CD14-positive monocyte (primary cell): ENCODE results near the gene RALGAPA2. TPM values are rescaled to one million over a fixed set of nuclear protein-coding genes. Genes with fewer than 3 reads are reported as not detected.
A peak's percentile ranks its signal among the peaks of the same experiment; 100 is the strongest.

Source experiments
- DNase-seq, 3 donors: peaks; one replicate each; pipeline ENCODE4 v3.0.0-alpha.2; 2011 to 2022
- H2AFZ ChIP-seq: 2 replicates; pipeline ENCODE4 v1.6.0; 2012; ENCODE audit warnings: mild to moderate bottlenecking, low read depth, low read length, inconsistent platforms; ENCODE audit not compliant: insufficient read depth, poor library complexity, severe bottlenecking
- H3K27ac ChIP-seq, 2 donors: 1 replicate in 1 of 2; 2 replicates in 1 of 2; pipeline ENCODE4 v1.5.1; 2012 to 2013; ENCODE audit warnings: low read length in 2 of 2, control low read depth in 1 of 2, inconsistent platforms in 1 of 2, low read depth in 1 of 2, mild to moderate bottlenecking in 1 of 2
- H3K27me3 ChIP-seq, 2 donors: one replicate each; pipeline versions ENCODE4 v1.6.0 to v1.6.1; 2011 to 2013; ENCODE audit warnings: low read length in 2 of 2; ENCODE audit not compliant: control insufficient read depth in 2 of 2, insufficient read depth in 2 of 2
- H3K36me3 ChIP-seq, 2 donors: replicated peaks in 1 of 2; 1 replicate in 1 of 2; 2 replicates in 1 of 2; pipeline versions ENCODE4 v1.5.1 to v1.6.1; 2012 to 2013; ENCODE audit warnings: low read length in 2 of 2, control low read depth in 1 of 2, inconsistent platforms in 1 of 2, mild to moderate bottlenecking in 1 of 2; ENCODE audit not compliant: insufficient read depth in 2 of 2, control insufficient read depth in 1 of 2
- H3K4me1 ChIP-seq, 2 donors: 1 replicate in 1 of 2; 2 replicates in 1 of 2; pipeline versions ENCODE4 v1.5.1 to v1.6.1; 2012 to 2013; ENCODE audit warnings: low read length in 2 of 2, control low read depth in 1 of 2, inconsistent platforms in 1 of 2, mild to moderate bottlenecking in 1 of 2, moderate library complexity in 1 of 2; ENCODE audit not compliant: insufficient read depth in 2 of 2, control insufficient read depth in 1 of 2
- H3K4me2 ChIP-seq: replicated peaks from 2 replicates; pipeline ENCODE3; 2012; ENCODE audit warnings: low read length, moderate library complexity, mild to moderate bottlenecking; ENCODE audit not compliant: poor library complexity, severe bottlenecking; ENCODE audit errors: extremely low read depth
- H3K4me3 ChIP-seq, 3 experiments: fragments of 200-600 bp in 1 of 3; sonication (generic) in 1 of 3; replicated peaks in 1 of 3; 1 replicate in 2 of 3; 2 replicates in 1 of 3; pipeline ENCODE4 v1.5.1; 2011 to 2013; ENCODE audit warnings: low read length in 3 of 3, mild to moderate bottlenecking in 3 of 3, control low read depth in 2 of 3, low read depth in 2 of 3, inconsistent platforms in 1 of 3, moderate library complexity in 1 of 3
- H3K79me2 ChIP-seq: 2 replicates; pipeline ENCODE4 v1.6.0; 2012; ENCODE audit warnings: mild to moderate bottlenecking, control low read depth, inconsistent platforms, low read length, moderate library complexity; ENCODE audit not compliant: insufficient read depth
- H3K9ac ChIP-seq: 2 replicates; pipeline ENCODE4 v1.6.0; 2017; ENCODE audit warnings: low read length, mild to moderate bottlenecking; ENCODE audit not compliant: insufficient read depth, poor library complexity, severe bottlenecking
- H3K9me3 ChIP-seq, 2 donors: replicated peaks in 1 of 2; 1 replicate in 1 of 2; 2 replicates in 1 of 2; pipeline versions ENCODE4 v1.5.1 to v1.6.1; 2012 to 2013; ENCODE audit warnings: low read length in 2 of 2, control low read depth in 1 of 2; ENCODE audit not compliant: control insufficient read depth in 1 of 2, insufficient read depth in 1 of 2
- H4K20me1 ChIP-seq: 2 replicates; pipeline ENCODE4 v1.6.0; 2012; ENCODE audit warnings: mild to moderate bottlenecking, low read length, control low read depth, moderate library complexity; ENCODE audit not compliant: insufficient read depth
- H3K27ac Mint-ChIP-seq, 7 donors: one replicate each; pipeline ENCODE4 v1.8.0; 2020; ENCODE audit warnings: mild to moderate bottlenecking in 7 of 7, mixed read lengths in 7 of 7, moderate library complexity in 6 of 7, inconsistent platforms in 2 of 7
- H3K27me3 Mint-ChIP-seq, 3 donors: one replicate each; pipeline ENCODE4 v1.8.0; 2021 to 2022; ENCODE audit warnings: low read depth in 3 of 3, mild to moderate bottlenecking in 3 of 3, mixed read lengths in 3 of 3, moderate library complexity in 3 of 3, inconsistent platforms in 1 of 3
- H3K36me3 Mint-ChIP-seq, 2 donors: one replicate each; pipeline ENCODE4 v1.8.0; 2020; ENCODE audit warnings: mixed read lengths in 2 of 2, inconsistent platforms in 1 of 2, mild to moderate bottlenecking in 1 of 2
- H3K4me1 Mint-ChIP-seq: one replicate; pipeline ENCODE4 v1.8.0; 2020; ENCODE audit warnings: mild to moderate bottlenecking, mixed read lengths
- H3K4me3 Mint-ChIP-seq, 2 donors: one replicate each; pipeline ENCODE4 v1.8.0; 2020; ENCODE audit warnings: mild to moderate bottlenecking in 2 of 2, mixed read lengths in 2 of 2, moderate library complexity in 1 of 2
- H3K9me3 Mint-ChIP-seq, 7 donors: one replicate each; pipeline ENCODE4 v1.8.0; 2020 to 2022; ENCODE audit warnings: mixed read lengths in 7 of 7, mild to moderate bottlenecking in 6 of 7, moderate library complexity in 6 of 7, inconsistent platforms in 2 of 7
- CTCF ChIP-seq: fragments of 200-600 bp; IDR thresholded peaks from one replicate; pipeline ENCODE4 v1.8.0; 2022; ENCODE audit warnings: antibody characterized with exemption, mild to moderate bottlenecking
- WGBS: methylation state at CpG from one replicate; pipeline ENCODE4 v1.1.5; 2013; ENCODE audit warnings: missing lambda C conversion rate; ENCODE audit not compliant: insufficient coverage; 5-methylcytosine and 5-hydroxymethylcytosine counted together
- intact Hi-C, 2 donors: fragments of 100-400 bp; cut with micrococcal nuclease; formaldehyde crosslinking; loops; one replicate each; pipeline versions ENCODE4 v1.15.0 to v1.15.1; 2023
- polyA plus RNA-seq, 3 donors: library from polyadenylated mRNA; depleted of rRNA in 1 of 3; unstranded in 2 of 3; stranded (reverse) in 1 of 3; fragments of 300-500 nt in 2 of 3; fragments of >200 nt in 1 of 3; fragmentation: Illumina TruSeq in 2 of 3; gene quantifications; 1 replicate in 2 of 3; 2 replicates in 1 of 3; pipeline ENCODE4 v1.2.3, GENCODE V29; 2012 to 2021

The RALGAPA2 gene
- polyA plus RNA-seq, 3 donors, result 6.2 to 13.0 (median 8.9) TPM

- Histone ChIP-seq H2AFZ (no peak overlapping the region), H3K4me2 (no peak overlapping the region), H3K36me3 (peaks cover 34 to 65% of the 10 kb centered on the region in 2 donors), H3K4me1 (no peaks in the 10 kb centered on the region), H3K27me3 (no peaks in the 10 kb centered on the region), H3K79me2 (no peaks in the 10 kb centered on the region), H3K27ac (no peak overlapping the region), H3K9me3 (no peaks in the 10 kb centered on the region), H3K4me3 (no peak overlapping the region), H4K20me1 (no peaks in the 10 kb centered on the region), H3K9ac (no peak overlapping the region)
- Mint-ChIP-seq H3K27me3 (peaks cover 0 to 2% (median 0%) of the 10 kb centered on the region in 3 donors), H3K27ac (no peak overlapping the region), H3K36me3 (peaks cover 58 to 69% of the 10 kb centered on the region in 2 donors), H3K4me3 (no peak overlapping the region), H3K9me3 (no peaks in the 10 kb centered on the region), H3K4me1 (no peaks in the 10 kb centered on the region)
- no CpG with 5 or more reads among the region's 4 CpGs for WGBS
- no peak for DNase-seq
- intact Hi-C loops, result no loop called here
- TF ChIP-seq CTCF, result no peak
These were observed 239.7 kb downstream of the RALGAPA2 start for GRCh38 chr20:20472684-20473274.

- Mint-ChIP-seq H3K36me3 (peaks cover 52 to 65% of the 10 kb centered on the region in 2 donors), H3K4me1 (no peaks in the 10 kb centered on the region), H3K4me3 (no peak overlapping the region), H3K9me3 (no peaks in the 10 kb centered on the region), H3K27ac (peak overlapping the region in 2 of 7 donors; percentile 20 to 76), H3K27me3 (peaks cover 0 to 1% (median 0%) of the 10 kb centered on the region in 3 donors)
- Histone ChIP-seq H3K4me2 (no peak overlapping the region), H3K9me3 (no peaks in the 10 kb centered on the region), H3K79me2 (no peaks in the 10 kb centered on the region), H2AFZ (no peak overlapping the region), H3K36me3 (peaks cover 23 to 74% of the 10 kb centered on the region in 2 donors), H3K4me1 (no peaks in the 10 kb centered on the region), H3K27me3 (no peaks in the 10 kb centered on the region), H3K9ac (no peak overlapping the region), H4K20me1 (no peaks in the 10 kb centered on the region), H3K4me3 (no peak overlapping the region), H3K27ac (no peak overlapping the region)
- no peak for TF ChIP-seq CTCF
- WGBS, result 16% methylated on average over 2 of the region's 4 CpGs
- no peak for DNase-seq
- intact Hi-C loops, result no loop called here
These were observed 246.0 kb downstream of the RALGAPA2 start for GRCh38 chr20:20466341-20466879.
